ENCODE measurements around the gene PHTF2.

Gene PHTF2

DNA sequence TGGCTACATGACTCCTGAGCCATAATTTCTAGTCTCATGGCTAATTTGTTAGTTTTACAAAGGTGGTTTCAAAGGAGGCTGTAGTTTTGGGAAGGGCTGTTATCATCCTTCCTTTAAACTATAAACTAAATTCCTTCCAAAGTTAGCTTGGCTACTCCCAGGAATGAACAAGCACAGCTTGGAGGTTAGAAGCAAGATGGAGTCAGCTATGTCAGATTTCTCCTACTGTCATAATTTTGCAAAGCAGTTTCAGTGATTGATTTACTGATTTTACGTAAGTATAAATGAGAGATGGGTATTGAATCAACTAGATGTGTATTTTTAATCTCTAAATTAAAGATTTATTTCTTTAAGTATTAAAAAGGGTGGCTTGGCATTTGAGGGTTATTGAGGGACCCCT, 79.9 kb downstream of the PHTF2 start:
- TF ChIP-seq, protein P1, sequence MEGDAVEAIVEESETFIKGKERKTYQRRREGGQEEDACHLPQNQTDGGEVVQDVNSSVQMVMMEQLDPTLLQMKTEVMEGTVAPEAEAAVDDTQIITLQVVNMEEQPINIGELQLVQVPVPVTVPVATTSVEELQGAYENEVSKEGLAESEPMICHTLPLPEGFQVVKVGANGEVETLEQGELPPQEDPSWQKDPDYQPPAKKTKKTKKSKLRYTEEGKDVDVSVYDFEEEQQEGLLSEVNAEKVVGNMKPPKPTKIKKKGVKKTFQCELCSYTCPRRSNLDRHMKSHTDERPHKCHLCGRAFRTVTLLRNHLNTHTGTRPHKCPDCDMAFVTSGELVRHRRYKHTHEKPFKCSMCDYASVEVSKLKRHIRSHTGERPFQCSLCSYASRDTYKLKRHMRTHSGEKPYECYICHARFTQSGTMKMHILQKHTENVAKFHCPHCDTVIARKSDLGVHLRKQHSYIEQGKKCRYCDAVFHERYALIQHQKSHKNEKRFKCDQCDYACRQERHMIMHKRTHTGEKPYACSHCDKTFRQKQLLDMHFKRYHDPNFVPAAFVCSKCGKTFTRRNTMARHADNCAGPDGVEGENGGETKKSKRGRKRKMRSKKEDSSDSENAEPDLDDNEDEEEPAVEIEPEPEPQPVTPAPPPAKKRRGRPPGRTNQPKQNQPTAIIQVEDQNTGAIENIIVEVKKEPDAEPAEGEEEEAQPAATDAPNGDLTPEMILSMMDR (IDR thresholded peaks at IDR 0.05): no peak
- no peak overlapping the region for H3K27ac ChIP-seq

DNA sequence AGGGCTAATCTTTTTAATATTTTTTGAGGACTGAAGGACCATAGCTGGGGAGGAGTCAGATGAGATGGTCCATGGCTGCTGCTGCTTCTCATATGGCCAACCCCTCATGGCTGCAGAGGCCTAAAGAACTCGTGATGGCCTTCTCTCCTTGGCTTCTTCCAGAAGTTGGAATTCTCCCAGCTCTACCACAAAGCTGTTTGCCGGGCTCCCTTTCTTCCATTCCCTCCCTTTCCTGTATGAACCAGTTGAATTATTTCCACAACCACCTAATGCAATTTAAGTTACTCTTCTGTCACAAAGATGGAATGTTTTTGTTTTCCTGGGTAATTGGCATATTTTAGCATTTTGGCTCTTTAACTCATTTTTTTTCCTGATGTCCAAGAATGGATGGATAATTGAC, 80.7 kb downstream of the PHTF2 start:
- H3K27ac ChIP-seq: no peak overlapping the region
- no peak overlapping the region for H3K4me3 ChIP-seq (ENCODE audit: low read depth in 1 of 2, low read length in 1 of 2)
- no peaks in the 10 kb centered on the region for H3K36me3 ChIP-seq
- H3K27me3 ChIP-seq: no peaks in the 10 kb centered on the region
- H3K9me3 ChIP-seq: no peaks in the 10 kb centered on the region
- TF ChIP-seq, protein P1 (IDR thresholded peaks at IDR 0.05): no peak
- H3K4me1 ChIP-seq (ENCODE audit: control insufficient read depth in 1 of 2, insufficient read depth in 1 of 2, low read depth in 1 of 2, low read length in 1 of 2): no peaks in the 10 kb centered on the region

More for the DNA sequence above, 79.9 kb downstream of the PHTF2 start:
- Histone ChIP-seq H3K36me3 (no peaks in the 10 kb centered on the region), H3K4me1 (ENCODE audit: control insufficient read depth in 1 of 2, insufficient read depth in 1 of 2, low read depth in 1 of 2, low read length in 1 of 2) (no peaks in the 10 kb centered on the region), H3K9me3 (no peaks in the 10 kb centered on the region), H3K27me3 (no peaks in the 10 kb centered on the region), H3K4me3 (ENCODE audit: low read depth in 1 of 2, low read length in 1 of 2) (no peak overlapping the region)

DNA sequence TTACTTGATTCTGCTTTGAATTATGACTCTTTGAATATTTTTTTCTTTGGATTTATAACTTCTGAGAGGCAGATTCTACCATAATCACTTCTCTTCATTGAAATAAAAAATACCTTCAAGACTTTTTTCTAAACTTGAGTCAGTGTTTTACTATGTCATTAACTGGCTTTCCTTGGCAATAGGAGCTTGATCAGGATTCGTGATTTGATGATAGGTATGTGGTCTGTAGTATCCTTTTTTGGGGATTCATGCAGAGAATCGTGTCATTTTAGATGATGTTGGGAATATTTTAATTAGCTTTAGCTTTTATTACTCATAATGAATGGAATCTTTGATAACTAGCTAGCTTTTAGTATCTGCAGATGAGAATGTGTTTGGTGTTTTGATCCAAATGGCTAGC, 83.3 kb downstream of the PHTF2 start:
- Histone ChIP-seq H3K4me3 (ENCODE audit: low read depth in 1 of 2, low read length in 1 of 2) (no peak overlapping the region), H3K9me3 (no peaks in the 10 kb centered on the region), H3K4me1 (ENCODE audit: control insufficient read depth in 1 of 2, insufficient read depth in 1 of 2, low read depth in 1 of 2, low read length in 1 of 2) (no peaks in the 10 kb centered on the region), H3K36me3 (no peaks in the 10 kb centered on the region), H3K27me3 (no peaks in the 10 kb centered on the region), H3K27ac (no peak overlapping the region)
- TF ChIP-seq, protein P1 (IDR thresholded peaks at IDR 0.05): no peak

GRCh38 chr7:77885155-77885554, 86.6 kb downstream of the PHTF2 start:
- no peak overlapping the region for H3K27ac ChIP-seq
- H3K4me3 ChIP-seq (ENCODE audit: low read depth in 1 of 2, low read length in 1 of 2): no peak overlapping the region
- no peaks in the 10 kb centered on the region for H3K36me3 ChIP-seq
- H3K27me3 ChIP-seq: no peaks in the 10 kb centered on the region
- no peaks in the 10 kb centered on the region for H3K9me3 ChIP-seq
- H3K4me1 ChIP-seq (ENCODE audit: control insufficient read depth in 1 of 2, insufficient read depth in 1 of 2, low read depth in 1 of 2, low read length in 1 of 2): no peaks in the 10 kb centered on the region
- TF ChIP-seq, protein P1 (IDR thresholded peaks at IDR 0.05): no peak

GRCh38 chr7:77887567-77887966, 89.0 kb downstream of the PHTF2 start:
- TF ChIP-seq, protein P1 (IDR thresholded peaks at IDR 0.05): no peak
- H3K27me3 ChIP-seq: no peaks in the 10 kb centered on the region
- H3K4me3 ChIP-seq (ENCODE audit: low read depth in 1 of 2, low read length in 1 of 2): no peak overlapping the region
- H3K4me1 ChIP-seq (ENCODE audit: control insufficient read depth in 1 of 2, insufficient read depth in 1 of 2, low read depth in 1 of 2, low read length in 1 of 2): no peaks in the 10 kb centered on the region
- H3K36me3 ChIP-seq: no peaks in the 10 kb centered on the region
- no peak overlapping the region for H3K27ac ChIP-seq
- H3K9me3 ChIP-seq: no peaks in the 10 kb centered on the region

DNA sequence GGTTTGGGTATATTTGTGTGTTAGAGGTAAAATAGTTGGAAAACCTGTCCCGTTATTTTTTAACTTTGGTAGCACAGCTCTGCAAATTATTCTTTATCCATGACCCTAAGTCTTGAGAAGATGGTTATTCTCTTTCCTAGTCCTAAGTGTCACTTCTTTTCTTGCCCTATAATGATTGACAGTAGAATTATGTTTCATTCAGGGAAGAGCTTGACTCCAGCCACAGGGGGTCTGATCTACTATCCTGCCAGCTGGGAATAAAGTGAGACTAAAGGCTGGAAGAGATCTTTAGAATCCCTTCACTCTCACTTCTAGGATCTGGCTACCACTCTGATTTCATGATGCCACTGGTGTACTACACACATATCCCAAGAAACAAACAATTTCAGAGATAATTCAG, 90.4 kb downstream of the PHTF2 start:
- H3K27ac ChIP-seq: no peak overlapping the region
- TF ChIP-seq, protein P1 (IDR thresholded peaks at IDR 0.05): no peak
- H3K27me3 ChIP-seq: no peaks in the 10 kb centered on the region
- H3K36me3 ChIP-seq: no peaks in the 10 kb centered on the region
- H3K9me3 ChIP-seq: no peaks in the 10 kb centered on the region
- H3K4me3 ChIP-seq (ENCODE audit: low read depth in 1 of 2, low read length in 1 of 2): no peak overlapping the region
- H3K4me1 ChIP-seq (ENCODE audit: control insufficient read depth in 1 of 2, insufficient read depth in 1 of 2, low read depth in 1 of 2, low read length in 1 of 2): no peaks in the 10 kb centered on the region
